IPS-NIHi7 (cell line): ENCODE measurements around the gene GNAS-AS1.
A peak's percentile ranks its signal among the peaks of the same experiment; 100 is the strongest.

Experiments used
- DNase-seq: peaks from one replicate; pipeline ENCODE4 v3.0.0; 2012; ENCODE audit warnings: mixed read lengths; ENCODE audit errors: extremely low spot score

GNAS-AS1 gene

DNA sequence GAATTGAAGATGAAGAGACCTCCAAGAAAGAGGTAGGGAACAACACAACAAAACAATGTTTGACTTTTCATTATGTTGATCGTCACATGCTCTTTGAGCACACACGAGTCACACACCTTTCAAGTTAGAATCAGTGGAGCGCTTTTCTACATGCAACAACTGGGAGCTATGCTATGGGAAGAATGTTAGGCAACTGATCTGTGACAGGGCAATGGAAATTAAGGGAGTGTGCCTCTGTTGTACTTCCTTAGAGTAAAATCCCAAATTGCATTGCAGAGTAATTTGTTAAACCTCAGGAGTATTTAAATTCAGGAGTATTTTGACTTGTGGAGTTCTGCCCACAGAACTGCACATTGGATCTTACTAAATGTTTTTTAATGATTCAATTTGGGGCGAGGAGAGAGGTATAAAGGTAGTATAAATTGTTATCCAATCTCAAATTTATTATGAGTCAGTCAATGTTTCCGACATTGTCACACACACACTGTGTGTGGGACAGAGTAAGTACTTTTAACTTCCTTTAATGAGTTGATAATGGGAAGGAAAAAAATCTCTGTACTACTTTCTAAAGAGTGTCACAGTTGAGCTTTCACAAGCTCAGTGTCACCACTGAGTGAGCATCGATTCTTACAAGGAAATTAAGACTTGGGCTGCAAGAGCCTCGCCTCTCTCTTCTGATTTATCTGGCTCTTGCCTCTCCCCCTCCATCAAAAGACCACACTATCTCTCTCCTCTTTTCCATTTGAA, 12.5 kb upstream of the GNAS-AS1 start:
- DNase-seq = no peak

DNA sequence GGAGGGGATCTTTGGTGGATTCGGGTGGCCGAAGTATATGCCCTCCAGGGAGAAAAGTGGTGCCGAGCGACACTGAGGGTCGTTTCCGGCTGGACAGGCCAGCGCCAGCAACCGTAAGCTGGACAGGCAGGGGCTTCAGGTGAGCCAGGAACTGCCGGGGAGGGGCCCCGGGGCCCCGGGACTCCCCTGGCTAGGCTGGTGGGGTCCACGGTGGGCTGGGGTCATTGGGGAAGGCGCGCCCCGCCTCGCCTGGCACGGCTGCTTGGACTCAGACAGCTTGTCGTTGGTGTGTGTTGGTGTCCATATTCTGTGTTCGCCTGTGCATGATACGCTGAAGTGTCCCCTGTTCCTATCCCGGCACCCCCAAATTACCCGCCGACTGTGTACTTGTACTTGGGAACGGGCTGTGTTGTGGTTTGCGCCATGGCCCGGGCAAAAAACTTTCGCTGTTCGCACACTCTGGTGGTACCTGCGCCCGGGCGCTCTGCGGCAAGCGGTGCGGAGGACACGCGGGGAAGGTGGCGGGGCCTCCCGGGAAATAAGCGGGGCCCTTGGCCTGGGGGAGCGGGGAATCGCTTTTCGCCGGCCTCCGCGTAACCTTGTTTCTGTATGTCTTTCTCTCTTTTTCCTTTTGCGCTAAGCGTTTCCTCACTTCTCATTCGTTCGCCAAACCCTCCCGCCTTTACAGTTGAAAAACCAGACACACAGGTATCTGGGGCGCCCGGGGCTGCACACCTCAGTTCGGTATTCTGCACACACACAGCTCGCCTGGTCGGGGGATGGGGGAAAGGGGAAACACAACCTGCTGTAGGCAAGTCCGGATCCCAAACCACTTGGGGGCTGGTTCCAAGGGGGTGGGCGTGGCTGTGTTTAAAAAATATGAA, 5.0 kb upstream of the GNAS-AS1 start:
- no peak for DNase-seq

DNA sequence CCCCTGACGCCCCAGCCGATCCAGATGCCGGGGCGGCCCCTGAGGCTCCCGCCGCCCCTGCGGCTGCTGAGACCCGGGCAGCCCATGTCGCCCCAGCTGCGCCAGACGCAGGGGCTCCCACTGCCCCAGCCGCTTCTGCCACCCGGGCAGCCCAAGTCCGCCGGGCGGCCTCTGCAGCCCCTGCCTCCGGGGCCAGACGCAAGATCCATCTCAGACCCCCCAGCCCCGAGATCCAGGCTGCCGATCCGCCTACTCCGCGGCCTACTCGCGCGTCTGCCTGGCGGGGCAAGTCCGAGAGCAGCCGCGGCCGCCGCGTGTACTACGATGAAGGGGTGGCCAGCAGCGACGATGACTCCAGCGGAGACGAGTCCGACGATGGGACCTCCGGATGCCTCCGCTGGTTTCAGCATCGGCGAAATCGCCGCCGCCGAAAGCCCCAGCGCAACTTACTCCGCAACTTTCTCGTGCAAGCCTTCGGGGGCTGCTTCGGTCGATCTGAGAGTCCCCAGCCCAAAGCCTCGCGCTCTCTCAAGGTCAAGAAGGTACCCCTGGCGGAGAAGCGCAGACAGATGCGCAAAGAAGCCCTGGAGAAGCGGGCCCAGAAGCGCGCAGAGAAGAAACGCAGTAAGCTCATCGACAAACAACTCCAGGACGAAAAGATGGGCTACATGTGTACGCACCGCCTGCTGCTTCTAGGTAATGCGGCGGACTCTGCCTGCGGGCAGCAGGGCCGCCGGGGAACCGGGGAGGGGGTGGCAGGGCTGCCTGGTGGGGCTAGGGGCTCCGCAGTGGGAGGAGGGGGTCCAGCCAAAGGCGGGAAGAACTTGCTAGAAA, 4.2 kb upstream of the GNAS-AS1 start:
- DNase-seq = no peak

DNA sequence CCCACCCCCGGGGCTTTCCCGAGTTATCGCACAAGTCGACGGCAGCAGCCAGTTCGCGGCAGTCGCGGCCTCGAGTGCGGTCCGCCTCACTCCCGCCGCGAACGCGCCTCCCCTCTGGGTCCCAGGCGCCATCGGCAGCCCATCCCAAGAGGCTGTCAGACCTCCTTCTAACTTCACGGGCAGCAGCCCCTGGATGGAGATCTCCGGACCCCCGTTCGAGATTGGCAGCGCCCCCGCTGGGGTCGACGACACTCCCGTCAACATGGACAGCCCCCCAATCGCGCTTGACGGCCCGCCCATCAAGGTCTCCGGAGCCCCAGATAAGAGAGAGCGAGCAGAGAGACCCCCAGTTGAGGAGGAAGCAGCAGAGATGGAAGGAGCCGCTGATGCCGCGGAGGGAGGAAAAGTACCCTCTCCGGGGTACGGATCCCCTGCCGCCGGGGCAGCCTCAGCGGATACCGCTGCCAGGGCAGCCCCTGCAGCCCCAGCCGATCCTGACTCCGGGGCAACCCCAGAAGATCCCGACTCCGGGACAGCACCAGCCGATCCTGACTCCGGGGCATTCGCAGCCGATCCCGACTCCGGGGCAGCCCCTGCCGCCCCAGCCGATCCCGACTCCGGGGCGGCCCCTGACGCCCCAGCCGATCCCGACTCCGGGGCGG, 3.4 kb upstream of the GNAS-AS1 start:
- DNase-seq = no peak

GRCh38 chr20:58853466-58853865, 2.8 kb upstream of the GNAS-AS1 start:
- no peak for DNase-seq

DNA sequence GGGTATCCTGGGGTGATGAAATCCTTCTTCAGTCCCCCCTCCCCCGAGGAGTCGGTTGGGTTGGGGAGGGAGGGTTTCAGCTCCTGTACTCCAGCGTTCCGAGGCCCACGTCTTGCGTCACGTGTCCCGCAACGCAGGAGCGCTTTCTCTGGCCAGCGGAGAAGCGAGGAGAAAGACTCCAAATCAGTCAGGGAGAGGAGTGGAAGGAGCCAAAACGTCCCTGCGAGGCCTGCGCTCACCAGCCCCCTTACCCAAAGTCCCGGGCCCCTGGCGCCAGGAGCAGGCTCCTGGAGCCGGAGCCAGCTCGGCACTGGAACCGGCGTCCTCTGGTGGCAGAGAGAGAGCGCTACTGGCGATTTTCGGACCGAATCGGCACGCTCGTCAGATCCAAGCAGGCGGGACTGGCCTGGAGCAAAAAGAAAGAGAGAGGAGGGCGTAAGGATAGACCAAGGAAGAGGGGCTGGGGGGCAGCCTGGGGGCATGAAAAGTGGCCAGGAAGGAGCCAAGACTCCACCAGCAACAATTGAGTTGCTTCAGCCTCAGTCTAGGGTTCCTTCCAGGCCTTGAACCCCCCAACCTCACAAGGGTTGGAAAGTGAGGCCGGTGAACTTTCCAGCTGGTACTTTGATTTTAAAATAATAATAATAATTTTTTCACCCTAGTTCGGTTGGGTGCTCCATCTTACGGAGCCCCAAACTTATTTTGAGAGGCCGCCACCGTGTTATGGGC, 2.0 kb upstream of the GNAS-AS1 start, which contains the start of gene GNAS:
TSS of gene GNAS (plus strand) at position 174 of the 729 bp plus-strand sequence.
- DNase-seq = peak; percentile 89

- no peak for DNase-seq
These were observed 1.3 kb upstream of the GNAS-AS1 start for GRCh38 chr20:58851969-58852458.

GRCh38 chr20:58851221-58851968, 693 bp upstream of the GNAS-AS1 start:
- no peak for DNase-seq

DNA sequence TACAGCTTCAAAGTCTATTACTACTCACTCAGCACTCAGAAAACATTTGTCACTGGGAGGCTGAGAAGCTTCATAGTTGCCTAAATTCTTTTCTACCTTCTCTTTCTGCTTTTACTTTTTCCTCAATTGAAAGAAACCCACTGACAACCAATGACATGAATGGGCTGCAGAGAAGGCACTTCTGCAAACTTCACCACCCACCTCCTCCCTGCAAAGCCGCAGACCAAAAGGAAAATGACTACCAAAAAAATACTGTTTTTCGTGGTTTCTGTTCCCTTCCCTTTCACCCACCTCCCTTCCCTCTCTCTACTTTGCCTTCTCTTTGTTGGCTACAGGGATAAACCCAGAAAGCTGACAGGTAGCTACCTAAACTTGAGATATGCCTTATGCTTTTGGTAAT, 3.2 kb downstream of the GNAS-AS1 start:
- no peak for DNase-seq

- no peak for DNase-seq
These were observed 5.0 kb downstream of the GNAS-AS1 start for GRCh38 chr20:58845706-58846105.

- DNase-seq = peak; percentile 73
These were observed 7.6 kb downstream of the GNAS-AS1 start for GRCh38 chr20:58843128-58843556.

DNA sequence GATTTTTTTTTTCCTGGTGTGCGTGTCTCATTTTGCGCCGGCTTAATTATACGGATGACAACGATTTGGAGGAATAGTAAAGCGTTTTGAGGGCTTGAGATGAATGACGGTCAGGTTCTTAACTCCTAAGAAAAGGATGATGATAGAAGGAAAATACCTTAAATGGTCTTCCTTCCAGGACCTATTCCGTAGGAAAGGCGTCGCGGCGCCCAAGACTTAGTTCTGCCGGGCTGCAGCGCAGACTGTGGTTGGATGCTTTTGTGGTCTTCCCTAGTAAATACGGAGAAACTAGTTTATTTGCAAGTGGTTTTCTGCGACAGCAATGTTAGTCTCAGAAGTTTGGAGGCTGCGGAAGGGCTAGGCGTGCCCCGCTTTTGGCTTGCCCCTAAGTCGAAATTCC, 8.4 kb downstream of the GNAS-AS1 start:
- DNase-seq = no peak

GRCh38 chr20:58841539-58842264, 9.0 kb downstream of the GNAS-AS1 start:
- no peak for DNase-seq

- DNase-seq = no peak
These were observed 9.7 kb downstream of the GNAS-AS1 start for GRCh38 chr20:58840816-58841538.

GRCh38 chr20:58839991-58840747, 10.5 kb downstream of the GNAS-AS1 start:
- no peak for DNase-seq

- DNase-seq = peak; percentile 61
These were observed 11.2 kb downstream of the GNAS-AS1 start for GRCh38 chr20:58839474-58839874.

DNA sequence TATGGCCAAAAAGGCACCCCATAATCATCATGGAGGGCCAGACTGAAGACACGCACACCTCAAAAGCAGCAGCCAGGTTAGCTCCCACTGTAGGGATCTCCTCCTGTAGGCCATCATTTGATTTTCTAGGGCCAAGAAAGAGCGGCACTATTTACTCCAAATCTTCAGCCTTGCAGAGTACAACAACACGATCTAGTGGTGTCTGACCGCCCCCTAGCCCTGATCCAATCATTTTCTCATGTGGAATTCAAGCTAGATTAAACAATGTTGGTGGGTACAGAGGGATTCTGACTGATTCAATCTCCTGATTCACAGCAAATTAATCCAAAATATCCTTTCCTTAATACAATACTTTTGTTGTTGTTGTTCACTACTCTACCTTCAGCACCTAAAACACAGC, 12.5 kb downstream of the GNAS-AS1 start:
- DNase-seq = no peak

- DNase-seq = no peak
These were observed 13.0 kb downstream of the GNAS-AS1 start for GRCh38 chr20:58837717-58838116.
